HepG2 (cell line): Measurements from ENCODE around the gene ITGB7. TPM values are rescaled to one million over a fixed set of nuclear protein-coding genes. Genes with fewer than 3 reads are reported as not detected.

Experiments used
- BHLHE40 ChIP-seq: IDR thresholded peaks from 2 replicates; pipeline ENCODE4 v1.6.1; 2011; ENCODE audit warnings: low read length, improper control_type of control experiment
- ELF3 ChIP-seq: IDR thresholded peaks from 2 replicates; pipeline ENCODE4 v1.6.1; 2016; ENCODE audit warnings: missing genetic modification reagents, missing compliant biosample characterization
- HMG20B ChIP-seq: conservative IDR thresholded peaks from 2 replicates; pipeline ENCODE4 v1.6.1; 2016; ENCODE audit warnings: missing genetic modification reagents, missing compliant biosample characterization
- HNRNPH1 ChIP-seq: fragments of 200-400 bp; formaldehyde crosslinking; optimal IDR thresholded peaks from 2 replicates; pipeline ENCODE3; 2017; ENCODE audit warnings: mild to moderate bottlenecking, low read depth, low read length
- KLF13 ChIP-seq: sonication (generic); formaldehyde crosslinking; IDR thresholded peaks from 2 replicates; pipeline ENCODE4 v1.4.0; 2020; ENCODE audit warnings: mild to moderate bottlenecking, missing genetic modification reagents
- MAFK ChIP-seq, 2 experiments: IDR thresholded peaks in 1 of 2; conservative IDR thresholded peaks in 1 of 2; 2 replicates each; pipeline ENCODE4 v1.6.1; 2011; ENCODE audit warnings: improper control_type of control experiment in 2 of 2, low read length in 2 of 2
- MYPOP ChIP-seq: sonication (generic); formaldehyde crosslinking; IDR thresholded peaks from 2 replicates; pipeline ENCODE4 v1.8.1; 2023; ENCODE audit warnings: mild to moderate bottlenecking, moderate library complexity, missing genetic modification reagents
- NFE2L2 ChIP-seq: fragments of 150-350 bp; IDR thresholded peaks from 2 replicates; pipeline ENCODE4 v1.6.1; 2014; ENCODE audit warnings: low read length
- SIN3B ChIP-seq: fragments of 150-350 bp; IDR thresholded peaks from 2 replicates; pipeline ENCODE4 v1.6.1; 2014; ENCODE audit warnings: low read length
- TFAP4 ChIP-seq: sonication (generic); IDR thresholded peaks from 2 replicates; pipeline ENCODE4 v1.6.1; 2016; ENCODE audit warnings: low read depth, borderline replicate concordance
- UBTF ChIP-seq: sonication (generic); formaldehyde crosslinking; IDR thresholded peaks from 2 replicates; pipeline ENCODE4 v1.4.0; 2020; ENCODE audit warnings: mild to moderate bottlenecking, missing genetic modification reagents
- YEATS2 ChIP-seq: sonication (generic); formaldehyde crosslinking; IDR thresholded peaks from 2 replicates; pipeline ENCODE4 v1.4.0; 2020; ENCODE audit warnings: missing genetic modification reagents, borderline replicate concordance
- ZBTB4 ChIP-seq: sonication (generic); formaldehyde crosslinking; IDR thresholded peaks from 2 replicates; pipeline ENCODE4 v1.4.0; 2020; ENCODE audit warnings: missing genetic modification reagents, mild to moderate bottlenecking, borderline replicate concordance
- ZBTB7B ChIP-seq: sonication (generic); formaldehyde crosslinking; IDR thresholded peaks from 2 replicates; pipeline ENCODE4 v1.4.0; 2020; ENCODE audit warnings: missing genetic modification reagents
- ZEB1 ChIP-seq: IDR thresholded peaks from 2 replicates; pipeline ENCODE4 v1.6.1; 2012; ENCODE audit warnings: mild to moderate bottlenecking, low read depth, inconsistent platforms; ENCODE audit not compliant: insufficient replicate concordance
- ZNF354B ChIP-seq: sonication (generic); formaldehyde crosslinking; IDR thresholded peaks from 2 replicates; pipeline ENCODE4 v1.8.0; 2022; ENCODE audit warnings: mild to moderate bottlenecking, missing genetic modification reagents
- ZNF543 ChIP-seq: sonication (generic); formaldehyde crosslinking; IDR thresholded peaks from 2 replicates; pipeline ENCODE4 v1.4.0; 2020; ENCODE audit warnings: mild to moderate bottlenecking, missing genetic modification reagents
- ZNF574 ChIP-seq: sonication (generic); formaldehyde crosslinking; IDR thresholded peaks from 2 replicates; pipeline ENCODE4 v1.4.0; 2020; ENCODE audit warnings: missing genetic modification reagents
- ZNF772 ChIP-seq: sonication (generic); formaldehyde crosslinking; IDR thresholded peaks from 2 replicates; pipeline ENCODE4 v1.5.0; 2020; ENCODE audit warnings: mild to moderate bottlenecking, missing genetic modification reagents
- ZNF879 ChIP-seq: sonication (generic); formaldehyde crosslinking; IDR thresholded peaks from 2 replicates; pipeline ENCODE4 v1.8.1; 2023; ENCODE audit warnings: missing genetic modification reagents
- polyA plus RNA-seq, 8 experiments: library from polyadenylated mRNA; depleted of rRNA in 3 of 8; stranded (reverse) in 7 of 8; unstranded in 1 of 8; fragments of >200 nt; fragmentation: Illumina TruSeq in 4 of 8; extraction: Trizol in 4 of 8; gene quantifications; 2 replicates each; pipeline versions ENCODE4 v1.2.1 to v1.2.3, GENCODE V29; 2011 to 2016; ENCODE audit warnings: low read depth in 4 of 8, missing spikeins in 1 of 8, mixed read lengths in 1 of 8; ENCODE audit not compliant: insufficient read depth in 1 of 8
- total RNA-seq, 5 experiments: library from RNA; depleted of rRNA; stranded (reverse); fragments of >200 nt; fragmentation: Illumina TruSeq; extraction: Trizol; gene quantifications; 2 replicates each; pipeline ENCODE4 v1.2.3, GENCODE V29; 2016; ENCODE audit warnings: low read depth in 1 of 5

Gene ITGB7
- total and polyA plus RNA-seq, 2 of the 13 experiments (the other 11 are each of a cell fraction or from before 2014, with no cell fraction given), result 0.16 to 0.18 TPM

GRCh38 chr12:53220694-53221202 is 13.7 kb upstream of the ITGB7 start (continued):
- TF ChIP-seq ZBTB4 (CRISPR knock-in tag) (no peak), YEATS2 (CRISPR knock-in tag) (0 out of 2 replicates have a peak, but pooled peaks have one; percentile 17), ELF3 (CRISPR knock-in tag) (peak; percentile 40), MYPOP (CRISPR knock-in tag) (no peak; the same call in 1 of the 2 replicates), HMG20B (CRISPR knock-in tag) (peak; percentile 55; the same call in 1 of the 2 replicates), ZEB1 (no peak), ZNF543 (no peak), ZNF574 (CRISPR knock-in tag) (0 out of 2 replicates have a peak, but pooled peaks have one; percentile 32), KLF13 (CRISPR knock-in tag) (no peak), MAFK (conservative IDR thresholded peaks at IDR 0.05 in 1 of 2, IDR thresholded peaks at IDR 0.05 in 1 of 2; ENCODE audit: low read length in 2 of 2) (no peak), HNRNPH1 (no peak), ZNF354B (CRISPR knock-in tag) (0 out of 2 replicates have a peak, but pooled peaks have one; percentile 9), NFE2L2 (no peak), ZNF879 (CRISPR knock-in tag) (no peak), UBTF (CRISPR knock-in tag) (0 out of 2 replicates have a peak, but pooled peaks have one; percentile 21), ZBTB7B (CRISPR knock-in tag) (0 out of 2 replicates have a peak, but pooled peaks have one; percentile 12), ZNF772 (0 out of 2 replicates have a peak, but pooled peaks have one; percentile 11), SIN3B (no peak), TFAP4 (no peak), BHLHE40 (0 out of 2 replicates have a peak, but pooled peaks have one; percentile 3)
